Keratinocyte (primary cell): ENCODE data around the gene CBLL1.

Source experiments
- EZH2 ChIP-seq: IDR thresholded peaks from one replicate; pipeline ENCODE4 v1.6.1; 2012; ENCODE audit warnings: inconsistent platforms, mild to moderate bottlenecking, low read length, moderate library complexity
- TF ChIP-seq, protein P1 (sequence below), 3 experiments: IDR thresholded peaks in 1 of 3; conservative IDR thresholded peaks in 1 of 3; optimal IDR thresholded peaks in 1 of 3; 2 replicates in 2 of 3; 3 replicates in 1 of 3; pipeline versions ENCODE3 to v1.5.1; 2011; ENCODE audit warnings: low read length in 3 of 3, mild to moderate bottlenecking in 3 of 3, moderate library complexity in 2 of 3, control low read depth in 1 of 3, inconsistent platforms in 1 of 3; ENCODE audit not compliant: insufficient read depth in 2 of 3; ENCODE audit errors: extremely low read depth in 1 of 3

DNA sequence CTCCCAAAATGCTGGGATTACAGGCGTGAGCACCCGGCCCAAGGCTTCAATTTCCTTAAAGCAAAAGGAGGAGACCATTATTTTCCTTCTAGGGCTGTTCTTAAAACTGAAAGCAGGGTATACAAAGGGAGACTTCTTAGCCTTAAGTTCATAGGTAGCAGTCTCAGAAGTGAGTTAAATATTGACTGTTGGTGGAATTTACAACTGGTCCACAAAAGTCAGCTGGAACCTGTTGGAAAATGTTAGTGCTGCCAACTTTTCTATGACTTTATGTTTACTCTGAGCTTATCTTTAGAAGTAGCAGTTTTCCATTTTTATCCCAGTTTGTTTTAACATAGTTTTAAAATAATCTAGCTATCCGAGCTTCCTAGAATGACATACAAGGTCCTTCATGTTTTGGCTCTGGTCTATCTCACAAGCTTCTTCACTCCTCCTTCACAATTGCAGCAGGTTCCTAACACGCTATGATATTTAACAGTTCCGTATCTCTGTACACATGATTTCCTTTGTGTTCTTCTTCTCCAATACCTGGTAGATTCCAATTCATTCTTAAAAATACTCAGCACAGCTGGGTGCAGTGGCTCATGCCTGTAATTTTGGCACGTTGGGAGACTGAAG is 55.8 kb downstream of the CBLL1 start:
- TF ChIP-seq, protein P1, sequence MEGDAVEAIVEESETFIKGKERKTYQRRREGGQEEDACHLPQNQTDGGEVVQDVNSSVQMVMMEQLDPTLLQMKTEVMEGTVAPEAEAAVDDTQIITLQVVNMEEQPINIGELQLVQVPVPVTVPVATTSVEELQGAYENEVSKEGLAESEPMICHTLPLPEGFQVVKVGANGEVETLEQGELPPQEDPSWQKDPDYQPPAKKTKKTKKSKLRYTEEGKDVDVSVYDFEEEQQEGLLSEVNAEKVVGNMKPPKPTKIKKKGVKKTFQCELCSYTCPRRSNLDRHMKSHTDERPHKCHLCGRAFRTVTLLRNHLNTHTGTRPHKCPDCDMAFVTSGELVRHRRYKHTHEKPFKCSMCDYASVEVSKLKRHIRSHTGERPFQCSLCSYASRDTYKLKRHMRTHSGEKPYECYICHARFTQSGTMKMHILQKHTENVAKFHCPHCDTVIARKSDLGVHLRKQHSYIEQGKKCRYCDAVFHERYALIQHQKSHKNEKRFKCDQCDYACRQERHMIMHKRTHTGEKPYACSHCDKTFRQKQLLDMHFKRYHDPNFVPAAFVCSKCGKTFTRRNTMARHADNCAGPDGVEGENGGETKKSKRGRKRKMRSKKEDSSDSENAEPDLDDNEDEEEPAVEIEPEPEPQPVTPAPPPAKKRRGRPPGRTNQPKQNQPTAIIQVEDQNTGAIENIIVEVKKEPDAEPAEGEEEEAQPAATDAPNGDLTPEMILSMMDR (optimal IDR thresholded peaks at IDR 0.05 in 1 of 3, IDR thresholded peaks at IDR 0.05 in 1 of 3, conservative IDR thresholded peaks at IDR 0.05 in 1 of 3; ENCODE audit: extremely low read depth in 1 of 3, insufficient read depth in 2 of 3, low read length in 3 of 3) = no peak
- no peak for TF ChIP-seq EZH2
